ENCODE results near the gene PDE4D. TPM values are rescaled to one million over a fixed set of nuclear protein-coding genes. Genes with fewer than 3 reads are reported as not detected.

The PDE4D gene
- total RNA-seq, 1 experiment from 2014 or later, result 2.1 TPM

GRCh38 chr5:59458321-59458720, 435.2 kb downstream of the PDE4D start:
- Histone ChIP-seq H4K8ac (replicated peaks; ENCODE audit: insufficient read length, low read depth, low read length) (no peak overlapping the region), H3K79me2 (ENCODE audit: insufficient read depth, low read length) (no peaks in the 10 kb centered on the region), H2AFZ (ENCODE audit: low read length) (no peak overlapping the region), H3K27me3 (ENCODE audit: insufficient read depth, low read length) (no peaks in the 10 kb centered on the region), H3K27ac (ENCODE audit: insufficient read length, low read depth, low read length) (no peak overlapping the region), H4K20me1 (ENCODE audit: control insufficient read depth, insufficient read depth, insufficient read length) (no peaks in the 10 kb centered on the region), H2AK5ac (ENCODE audit: insufficient read length, low read length) (no peak overlapping the region), H3K14ac (ENCODE audit: insufficient read depth, low read length) (no peak overlapping the region), H2BK5ac (ENCODE audit: insufficient read length, low read length) (no peak overlapping the region), H4K91ac (ENCODE audit: insufficient read length, low read depth, low read length) (no peak overlapping the region), H2BK20ac (ENCODE audit: low read depth, low read length, poor library complexity, severe bottlenecking) (no peak overlapping the region), H3K18ac (ENCODE audit: insufficient read length, low read depth, low read length) (no peak overlapping the region), H3K56ac (ENCODE audit: insufficient read length, low read depth, low read length) (no peak overlapping the region), H3K23me2 (ENCODE audit: insufficient read length, low read depth, low read length, poor library complexity, severe bottlenecking) (no peaks in the 10 kb centered on the region), H3K9ac (ENCODE audit: extremely low read depth, insufficient read length, low read length) (no peak overlapping the region), H3T11ph (ENCODE audit: low read length) (no peak overlapping the region), H3K79me1 (ENCODE audit: insufficient read depth, low read depth, low read length, poor library complexity, severe bottlenecking) (no peaks in the 10 kb centered on the region), H2BK15ac (ENCODE audit: low read depth, low read length) (no peak overlapping the region), H3K4me1 (ENCODE audit: insufficient read depth, low read length) (no peaks in the 10 kb centered on the region), H3K23ac (ENCODE audit: insufficient read length, low read depth, low read length) (no peak overlapping the region), H3K4ac (ENCODE audit: low read depth, low read length) (no peak overlapping the region), H3K4me2 (ENCODE audit: insufficient read depth, insufficient read length, low read length) (no peak overlapping the region), H2BK12ac (ENCODE audit: insufficient read length, low read depth, low read length) (no peak overlapping the region), H3K9me3 (ENCODE audit: control insufficient read depth, low read depth, low read length) (no peaks in the 10 kb centered on the region), H2BK120ac (ENCODE audit: low read depth, low read length, poor library complexity, severe bottlenecking) (no peak overlapping the region), H4K5ac (ENCODE audit: insufficient read length, low read depth, low read length) (no peak overlapping the region)
- no peak for DNase-seq
- Mint-ChIP-seq H3K4me3 (no peak overlapping the region), H3K27me3 (ENCODE audit: low read depth) (no peaks in the 10 kb centered on the region), H3K4me1 (peaks cover 1 to 2% of the 10 kb centered on the region in 2 experiments; a peak in 3 of 4 replicates), H3K9me3 (peaks cover 21 to 22% of the 10 kb centered on the region in 2 experiments), H3K27ac (no peak overlapping the region), H3K36me3 (ENCODE audit: insufficient read depth in 1 of 3, low read depth in 3 of 3) (peaks cover 12 to 18% (median 12%) of the 10 kb centered on the region in 3 experiments)
- TF ChIP-seq, protein P1, sequence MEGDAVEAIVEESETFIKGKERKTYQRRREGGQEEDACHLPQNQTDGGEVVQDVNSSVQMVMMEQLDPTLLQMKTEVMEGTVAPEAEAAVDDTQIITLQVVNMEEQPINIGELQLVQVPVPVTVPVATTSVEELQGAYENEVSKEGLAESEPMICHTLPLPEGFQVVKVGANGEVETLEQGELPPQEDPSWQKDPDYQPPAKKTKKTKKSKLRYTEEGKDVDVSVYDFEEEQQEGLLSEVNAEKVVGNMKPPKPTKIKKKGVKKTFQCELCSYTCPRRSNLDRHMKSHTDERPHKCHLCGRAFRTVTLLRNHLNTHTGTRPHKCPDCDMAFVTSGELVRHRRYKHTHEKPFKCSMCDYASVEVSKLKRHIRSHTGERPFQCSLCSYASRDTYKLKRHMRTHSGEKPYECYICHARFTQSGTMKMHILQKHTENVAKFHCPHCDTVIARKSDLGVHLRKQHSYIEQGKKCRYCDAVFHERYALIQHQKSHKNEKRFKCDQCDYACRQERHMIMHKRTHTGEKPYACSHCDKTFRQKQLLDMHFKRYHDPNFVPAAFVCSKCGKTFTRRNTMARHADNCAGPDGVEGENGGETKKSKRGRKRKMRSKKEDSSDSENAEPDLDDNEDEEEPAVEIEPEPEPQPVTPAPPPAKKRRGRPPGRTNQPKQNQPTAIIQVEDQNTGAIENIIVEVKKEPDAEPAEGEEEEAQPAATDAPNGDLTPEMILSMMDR (conservative IDR thresholded peaks at IDR 0.05), result no peak
- WGBS (ENCODE audit: extremely low coverage, insufficient read length, low lambda C conversion rate), result no CpG with 5 or more reads among the region's 4 CpGs
